H1 (cell line): ENCODE measurements around the gene LPP. TPM values are rescaled to one million over a fixed set of nuclear protein-coding genes. Genes with fewer than 3 reads are reported as not detected.

Experiments
- CTCF ChIA-PET: fragments of 300-600 bp; sonication (Branson Sonifier 250); formaldehyde crosslinking; loops from one replicate; lab custom pipeline; 2021; ENCODE audit not compliant: partially characterized antibody; lab: Charles Lee
- POLR2A ChIA-PET: fragments of 300-600 bp; sonication (Branson Sonifier 250); formaldehyde crosslinking; loops from one replicate; lab custom pipeline; 2021; ENCODE audit warnings: inconsistent platforms; ENCODE audit not compliant: partially characterized antibody; lab: Charles Lee
- DNase-seq, 2 experiments: peaks; one replicate each; pipeline versions ENCODE4 v3.0.0 to v3.0.0-alpha.2; 2010 to 2022; ENCODE audit warnings: low spot score in 2 of 2, low read depth in 1 of 2, mixed read lengths in 1 of 2
- FAIRE-seq: peaks from 2 replicates; lab custom pipeline; 2011; peaks lifted over from hg19 to GRCh38; lab: Jason Lieb, UNC
- H2AFZ ChIP-seq: 2 replicates; pipeline ENCODE4 v1.8.1; 2012; ENCODE audit warnings: low read length, inconsistent platforms
- H2AK5ac ChIP-seq: 2 replicates; pipeline ENCODE4 v1.6.1; 2013; ENCODE audit warnings: low read depth, low read length
- H2BK120ac ChIP-seq: replicated peaks from 2 replicates; pipeline ENCODE3; 2013; ENCODE audit warnings: low read depth, low read length, inconsistent platforms
- H2BK12ac ChIP-seq: 2 replicates; pipeline ENCODE4 v1.6.1; 2013; ENCODE audit warnings: low read depth, low read length
- H2BK15ac ChIP-seq: 2 replicates; pipeline ENCODE4 v1.6.1; 2013; ENCODE audit warnings: low read length
- H2BK20ac ChIP-seq: 2 replicates; pipeline ENCODE4 v1.6.1; 2013; ENCODE audit warnings: low read length
- H2BK5ac ChIP-seq: 2 replicates; pipeline ENCODE4 v1.6.1; 2013; ENCODE audit warnings: low read depth, low read length
- H3K14ac ChIP-seq: 2 replicates; pipeline ENCODE4 v1.6.1; 2013; ENCODE audit warnings: inconsistent platforms; ENCODE audit not compliant: insufficient read length
- H3K18ac ChIP-seq: 2 replicates; pipeline ENCODE4 v1.6.1; 2013; ENCODE audit warnings: low read length; ENCODE audit errors: extremely low read depth
- H3K23ac ChIP-seq: 2 replicates; pipeline ENCODE4 v1.6.1; 2013; ENCODE audit warnings: inconsistent platforms; ENCODE audit not compliant: insufficient read length
- H3K23me2 ChIP-seq: 2 replicates; pipeline ENCODE4 v1.6.1; 2013; ENCODE audit warnings: low read depth, low read length
- H3K27ac ChIP-seq: 2 replicates; pipeline ENCODE4 v1.6.1; 2011; ENCODE audit warnings: low read depth, low read length, inconsistent platforms
- H3K27me3 ChIP-seq, 4 experiments: replicated peaks in 1 of 4; 1 replicate in 1 of 4; 2 replicates in 3 of 4; pipeline versions ENCODE4 v1.6.1 to v1.8.1; 2011 to 2013; ENCODE audit warnings: low read length in 3 of 4, mild to moderate bottlenecking in 3 of 4, inconsistent platforms in 2 of 4, mixed read lengths in 2 of 4, moderate library complexity in 1 of 4; ENCODE audit not compliant: control insufficient read depth in 3 of 4, insufficient read depth in 3 of 4; ENCODE audit errors: extremely low read depth in 1 of 4
- H3K36me3 ChIP-seq, 4 experiments: 2 replicates each; pipeline versions ENCODE4 v1.6.1 to v1.8.1; 2011 to 2013; ENCODE audit warnings: mild to moderate bottlenecking in 4 of 4, low read length in 3 of 4, moderate library complexity in 2 of 4, control low read depth in 1 of 4, inconsistent platforms in 1 of 4; ENCODE audit not compliant: insufficient read depth in 4 of 4, control insufficient read depth in 2 of 4
- H3K4ac ChIP-seq: replicated peaks from 2 replicates; pipeline ENCODE3; 2013; ENCODE audit warnings: low read length, low read depth, mixed read lengths, inconsistent platforms; ENCODE audit not compliant: insufficient read length
- H3K4me1 ChIP-seq, 4 experiments: replicated peaks in 1 of 4; 1 replicate in 1 of 4; 2 replicates in 3 of 4; pipeline versions ENCODE4 v1.6.1 to v1.8.1; 2011 to 2013; ENCODE audit warnings: low read length in 3 of 4, inconsistent platforms in 2 of 4, mixed read lengths in 1 of 4; ENCODE audit not compliant: insufficient read depth in 4 of 4, control insufficient read depth in 3 of 4
- H3K4me2 ChIP-seq, 2 experiments: 2 replicates each; pipeline versions ENCODE4 v1.6.1 to v1.8.1; 2011 to 2013; ENCODE audit warnings: low read depth in 2 of 2, low read length in 2 of 2, control low read depth in 1 of 2, inconsistent platforms in 1 of 2, mild to moderate bottlenecking in 1 of 2; ENCODE audit not compliant: insufficient read depth in 1 of 2
- H3K4me3 ChIP-seq, 4 experiments: fragments of 200-600, 300-600 bp in 1 of 4; sonication (generic), shearing (Covaris generic), sonication (Bioruptor Twin) in 1 of 4; 2 replicates each; pipeline versions ENCODE4 v1.5.1 to v1.8.1; 2011 to 2016; ENCODE audit warnings: low read length in 4 of 4, low read depth in 3 of 4, control low read depth in 2 of 4, inconsistent platforms in 2 of 4, mild to moderate bottlenecking in 2 of 4, mixed read lengths in 1 of 4, moderate library complexity in 1 of 4; ENCODE audit not compliant: insufficient read depth in 2 of 4; ENCODE audit errors: extremely low read depth in 1 of 4
- H3K56ac ChIP-seq: replicated peaks from 2 replicates; pipeline ENCODE3; 2013; ENCODE audit warnings: low read depth, mild to moderate bottlenecking, mixed read lengths, low read length, inconsistent platforms; ENCODE audit not compliant: insufficient read length
- H3K79me1 ChIP-seq: 2 replicates; pipeline ENCODE4 v1.6.1; 2013; ENCODE audit warnings: low read depth, low read length, control low read depth
- H3K79me2 ChIP-seq, 2 experiments: 2 replicates each; pipeline versions ENCODE4 v1.6.1 to v1.8.1; 2012 to 2013; ENCODE audit warnings: low read length in 2 of 2, mild to moderate bottlenecking in 2 of 2, inconsistent platforms in 1 of 2; ENCODE audit not compliant: insufficient read depth in 2 of 2, control insufficient read depth in 1 of 2
- H3K9ac ChIP-seq, 4 experiments: replicated peaks in 1 of 4; 1 replicate in 1 of 4; 2 replicates in 3 of 4; pipeline versions ENCODE4 v1.6.1 to v1.8.1; 2011 to 2013; ENCODE audit warnings: low read depth in 3 of 4, low read length in 3 of 4, control low read depth in 2 of 4, mild to moderate bottlenecking in 2 of 4, moderate library complexity in 2 of 4, inconsistent platforms in 1 of 4; ENCODE audit errors: extremely low read depth in 1 of 4
- H3K9me3 ChIP-seq, 2 experiments: 2 replicates each; pipeline versions ENCODE4 v1.6.1 to v1.8.1; 2012 to 2013; ENCODE audit warnings: mild to moderate bottlenecking in 2 of 2, moderate library complexity in 2 of 2, control low read depth in 1 of 2, inconsistent platforms in 1 of 2, low read depth in 1 of 2, low read length in 1 of 2, mixed read lengths in 1 of 2; ENCODE audit not compliant: insufficient read depth in 2 of 2
- H4K20me1 ChIP-seq, 2 experiments: replicated peaks in 1 of 2; 2 replicates each; pipeline versions ENCODE3 to v1.8.1; 2011 to 2013; ENCODE audit warnings: inconsistent platforms in 2 of 2, low read length in 2 of 2, mild to moderate bottlenecking in 1 of 2; ENCODE audit not compliant: insufficient read depth in 2 of 2, control insufficient read depth in 1 of 2
- H4K5ac ChIP-seq: 2 replicates; pipeline ENCODE4 v1.6.1; 2013; ENCODE audit warnings: low read length, low read depth, mixed read lengths, inconsistent platforms; ENCODE audit not compliant: insufficient read length
- H4K8ac ChIP-seq: 2 replicates; pipeline ENCODE4 v1.8.0; 2013; ENCODE audit warnings: mild to moderate bottlenecking, moderate library complexity, low read length, inconsistent platforms; ENCODE audit not compliant: insufficient read depth; ENCODE audit errors: extremely low read depth
- H4K91ac ChIP-seq: replicated peaks from 2 replicates; pipeline ENCODE3; 2013; ENCODE audit warnings: low read length, mixed read lengths, inconsistent platforms; ENCODE audit not compliant: insufficient read length
- FOSL1 ChIP-seq: IDR thresholded peaks from 2 replicates; pipeline ENCODE4 v1.6.1; 2011; ENCODE audit warnings: mild to moderate bottlenecking, low read depth, low read length, moderate library complexity; ENCODE audit not compliant: insufficient read depth
- HDAC2 ChIP-seq, 2 experiments: fragments of 300-600 bp in 1 of 2; sonication (generic) in 1 of 2; IDR thresholded peaks; 2 replicates each; pipeline ENCODE4 v1.6.1; 2011 to 2012; ENCODE audit warnings: low read depth in 2 of 2, low read length in 2 of 2, mild to moderate bottlenecking in 2 of 2, moderate library complexity in 2 of 2, borderline replicate concordance in 1 of 2, inconsistent platforms in 1 of 2
- WGBS, 2 experiments: shearing (Covaris generic) in 1 of 2; methylation state at CpG; one replicate each; pipeline versions ENCODE4 v1.1.6 to v1.1.7; 2013 to 2015; ENCODE audit warnings: low lambda C conversion rate in 2 of 2, mixed read lengths in 2 of 2, inconsistent platforms in 1 of 2, low coverage in 1 of 2, missing lambda C conversion rate in 1 of 2; ENCODE audit not compliant: insufficient replicate concordance in 2 of 2, insufficient coverage in 1 of 2, insufficient read length in 1 of 2; ENCODE audit errors: extremely low coverage in 1 of 2, missing lambda C conversion rate in 1 of 2; 5-methylcytosine and 5-hydroxymethylcytosine counted together
- polyA plus RNA-seq, 7 experiments: library from polyadenylated mRNA; depleted of rRNA in 3 of 7; stranded (reverse) in 5 of 7; unstranded in 2 of 7; fragments of >200 nt in 5 of 7; fragments of 200-250 nt in 2 of 7; gene quantifications; 1 replicate in 5 of 7; 2 replicates in 1 of 7; 4 replicates in 1 of 7; pipeline versions ENCODE4 v1.2.1 to v1.2.3, GENCODE V29; 2011 to 2013; ENCODE audit warnings: missing spikeins in 2 of 7, mixed read lengths in 2 of 7
- total RNA-seq: library from RNA; stranded (reverse); fragmentation: NEBNext Ultra II Directional; extraction: Animal tissue kit (Norgen Biotek cat#: 25700); gene quantifications from 2 replicates; pipeline ENCODE4 v1.2.1, GENCODE V29; 2021

LPP gene
- total and polyA plus RNA-seq, 2 of the 8 experiments (the other 6 are each of a cell fraction or from before 2014, with no cell fraction given), result 10.0 to 53.3 TPM

- CTCF ChIA-PET, result interaction anchor here (1.2 to 1.6 kb wide), 3 partner anchors 14 to 590 kb away, joined by 4 to 5 read pairs (median 4); no protein-coding TSS in a partner anchor
These were observed 176.2 kb downstream of the LPP start for GRCh38 chr3:188330138-188330537.

More at GRCh38 chr3:188330138-188330537, 176.2 kb downstream of the LPP start:
- Histone ChIP-seq H2BK120ac (no peak overlapping the region), H2BK15ac (no peak overlapping the region), H3K79me1 (no peaks in the 10 kb centered on the region), H4K91ac (no peak overlapping the region), H4K8ac (no peak overlapping the region), H2BK5ac (no peak overlapping the region), H2BK20ac (no peak overlapping the region), H3K27me3 (peaks cover 0 to 2% (median 0%) of the 10 kb centered on the region in 4 experiments; a peak in 1 of 7 replicates), H2BK12ac (no peak overlapping the region), H3K14ac (no peak overlapping the region), H2AK5ac (no peak overlapping the region), H4K20me1 (no peaks in the 10 kb centered on the region), H3K36me3 (no peaks in the 10 kb centered on the region), H3K4me2 (no peak overlapping the region), H2AFZ (no peak overlapping the region), H3K23me2 (no peaks in the 10 kb centered on the region), H3K4me3 (no peak overlapping the region), H3K9me3 (no peaks in the 10 kb centered on the region), H3K56ac (no peak overlapping the region), H3K4ac (no peak overlapping the region), H3K23ac (no peak overlapping the region), H4K5ac (no peak overlapping the region), H3K9ac (no peak overlapping the region), H3K18ac (no peak overlapping the region), H3K4me1 (no peaks in the 10 kb centered on the region), H3K79me2 (no peaks in the 10 kb centered on the region), H3K27ac (no peak overlapping the region)
- 89% methylated on average over 2 of the region's 2 CpGs; no CpG with 5 or more reads in 1 of the 2 experiments for WGBS, 2 experiments
- no peak for FAIRE-seq
- no peak for TF ChIP-seq HDAC2 (IDR thresholded peaks at IDR 0.05; ENCODE audit: borderline replicate concordance in 1 of 2, low read depth in 2 of 2, low read length in 2 of 2)
- TF ChIP-seq FOSL1, result no peak
- POLR2A ChIA-PET, result no interaction called here
- DNase-seq, result no peak
